GM19467 (cell line): ENCODE data around the gene SEZ6.
"Not testable (repeated sequence)": the region's sequence is repeated elsewhere in the genome, so short reads cannot be mapped to it uniquely, and the experiment has no call there.

ENCODE experiments used
- ATAC-seq: cut with Tn5 transposase; IDR thresholded peaks from one replicate; pipeline ENCODE4 v1.9.1; 2021; ENCODE audit warnings: mild to moderate bottlenecking, moderate library complexity; ENCODE audit not compliant: unreplicated experiment

SEZ6 gene

GRCh38 chr17:28940142-28940541 is 65.7 kb downstream of the SEZ6 start:
- no peak for ATAC-seq

- no peak for ATAC-seq
Measured at GRCh38 chr17:28938552-28938951, 67.3 kb downstream of the SEZ6 start.

DNA sequence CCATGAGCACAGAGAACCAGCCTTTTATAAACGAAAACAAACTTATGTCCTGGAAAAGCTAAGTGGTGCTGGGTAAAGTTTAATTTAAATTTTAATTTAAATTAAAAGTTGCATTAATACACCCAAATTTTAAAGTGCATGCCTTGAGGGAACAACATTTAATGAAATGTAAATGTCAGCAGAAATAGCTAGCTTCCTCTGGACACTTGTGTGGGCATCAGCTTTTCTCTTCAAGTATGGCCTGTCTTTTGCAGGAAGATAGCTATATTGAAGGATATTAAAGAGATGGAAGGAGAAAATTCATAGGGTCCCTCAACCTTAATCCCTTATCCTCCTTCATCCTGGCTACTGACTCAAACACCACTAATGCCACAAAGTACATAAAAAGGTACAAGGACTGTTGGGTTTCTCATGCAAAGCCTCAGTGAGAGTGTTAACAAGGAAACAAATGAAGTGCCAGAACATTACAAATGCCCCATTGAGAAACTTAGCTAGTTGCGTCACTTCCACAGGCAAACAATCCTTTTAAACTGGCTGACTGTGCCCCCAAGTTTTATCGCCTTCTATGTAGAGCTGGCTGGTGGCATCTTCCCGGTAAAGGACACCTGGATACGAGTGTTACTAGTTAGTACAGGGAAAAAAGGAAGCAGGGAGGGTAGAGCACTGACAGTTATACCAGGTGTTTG is 68.6 kb downstream of the SEZ6 start:
- ATAC-seq = no peak

- no peak for ATAC-seq
Measured at GRCh38 chr17:28935744-28936460, 69.9 kb downstream of the SEZ6 start.

DNA sequence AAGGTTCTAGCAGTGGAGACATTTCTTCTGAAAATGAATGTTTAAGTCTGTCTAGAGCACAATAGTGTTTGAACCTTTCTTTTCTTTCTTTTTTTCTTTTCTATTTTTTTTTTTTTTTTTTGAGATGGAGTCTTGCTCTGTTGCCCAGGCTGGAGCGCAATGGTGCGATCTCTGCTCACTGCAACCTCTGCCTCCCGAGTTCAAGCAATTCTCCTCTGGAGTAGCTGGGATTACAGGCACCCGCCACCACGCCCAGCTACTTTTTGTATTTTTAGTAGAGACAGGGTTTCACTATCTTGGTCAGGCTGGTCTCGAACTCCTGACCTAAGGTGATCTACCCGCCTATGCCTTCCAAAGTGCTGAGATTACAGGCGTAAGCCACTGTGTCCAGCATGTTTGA is 71.3 kb downstream of the SEZ6 start:
- not testable (repeated sequence) for ATAC-seq

DNA sequence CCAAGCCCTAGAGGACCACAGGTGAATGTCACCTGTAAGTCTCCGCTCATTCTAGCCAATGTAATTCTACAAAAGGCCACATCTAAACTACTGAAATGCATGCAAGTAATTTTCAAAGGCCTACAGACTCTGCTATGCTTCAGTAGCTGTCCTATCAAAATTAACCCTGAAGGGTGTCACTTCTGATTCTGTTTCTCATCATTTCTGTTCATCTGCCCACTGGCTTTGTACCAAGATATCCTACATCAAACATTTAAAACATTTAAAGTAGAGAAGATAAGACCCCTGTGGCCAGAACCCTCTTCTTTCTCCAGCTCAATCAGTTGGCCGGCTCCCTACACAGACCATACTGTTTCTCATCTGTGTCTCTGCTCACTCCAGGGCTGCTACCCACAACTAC is 76.0 kb downstream of the SEZ6 start:
- ATAC-seq = no peak

DNA sequence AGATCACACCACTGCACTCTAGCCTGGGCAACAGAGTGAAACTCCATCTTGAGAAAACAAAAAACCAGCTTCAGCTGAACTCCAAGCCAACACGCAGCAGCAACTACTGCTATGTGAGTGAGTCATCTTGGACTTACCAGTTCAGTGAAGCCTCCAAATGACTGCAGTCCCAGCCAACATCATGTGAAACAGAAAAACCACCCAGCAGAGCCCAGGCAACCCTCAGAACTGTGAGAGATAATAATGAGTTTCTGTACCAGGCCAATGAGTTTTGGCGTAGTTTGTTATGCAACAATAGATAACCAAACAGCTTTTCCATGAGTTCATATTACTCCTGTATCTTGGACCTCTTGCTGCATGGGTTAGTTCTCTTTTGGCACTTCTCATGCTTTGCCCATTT is 77.8 kb downstream of the SEZ6 start:
- ATAC-seq = no peak

- ATAC-seq = no peak
Measured at GRCh38 chr17:28926786-28927185, 79.0 kb downstream of the SEZ6 start.

GRCh38 chr17:28926366-28926765 is 79.5 kb downstream of the SEZ6 start:
- no peak for ATAC-seq

GRCh38 chr17:28925912-28926365 is 79.9 kb downstream of the SEZ6 start:
- ATAC-seq = no peak

DNA sequence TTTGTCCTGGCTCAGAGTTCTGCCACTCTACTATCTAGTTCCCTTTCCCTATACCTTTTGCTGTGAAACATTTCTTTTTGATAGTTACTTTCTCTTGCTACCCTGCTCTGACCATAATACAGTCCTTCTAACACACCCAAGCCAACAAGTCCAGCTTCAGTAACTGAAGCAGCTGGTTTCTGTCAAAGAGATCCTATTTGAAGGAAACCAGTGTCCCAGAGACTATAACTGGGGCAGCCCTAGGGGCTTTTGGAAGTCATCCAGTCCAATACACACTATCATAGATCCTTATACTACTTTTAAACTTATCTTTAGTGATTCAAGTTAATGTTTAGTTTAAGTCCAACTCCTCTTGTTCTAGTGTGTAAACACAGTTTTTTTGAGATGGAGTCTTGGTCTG is 85.6 kb downstream of the SEZ6 start:
- no peak for ATAC-seq

DNA sequence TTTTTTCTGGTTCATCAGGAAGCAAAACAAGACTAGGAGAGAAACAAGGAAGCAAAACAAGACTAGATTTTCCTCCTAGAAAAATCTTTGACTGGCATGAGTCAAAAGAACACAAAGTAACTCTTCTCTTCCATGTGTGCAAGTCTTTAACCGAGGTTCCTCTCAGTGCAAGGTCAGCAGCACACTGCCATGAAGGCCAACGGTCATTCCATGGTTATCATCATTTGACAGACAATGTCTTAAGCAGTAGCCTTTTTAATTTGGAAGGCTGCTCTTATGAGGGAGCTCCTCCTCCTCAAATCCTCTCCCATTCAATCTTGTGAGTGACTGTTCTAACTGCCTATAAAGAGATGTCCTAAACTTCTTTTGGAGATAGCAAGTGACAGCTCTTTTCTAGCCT is 87.5 kb downstream of the SEZ6 start:
- ATAC-seq = no peak

GRCh38 chr17:28917465-28917864 is 88.4 kb downstream of the SEZ6 start:
- no peak for ATAC-seq

GRCh38 chr17:28917029-28917428 is 88.8 kb downstream of the SEZ6 start:
- ATAC-seq = no peak

DNA sequence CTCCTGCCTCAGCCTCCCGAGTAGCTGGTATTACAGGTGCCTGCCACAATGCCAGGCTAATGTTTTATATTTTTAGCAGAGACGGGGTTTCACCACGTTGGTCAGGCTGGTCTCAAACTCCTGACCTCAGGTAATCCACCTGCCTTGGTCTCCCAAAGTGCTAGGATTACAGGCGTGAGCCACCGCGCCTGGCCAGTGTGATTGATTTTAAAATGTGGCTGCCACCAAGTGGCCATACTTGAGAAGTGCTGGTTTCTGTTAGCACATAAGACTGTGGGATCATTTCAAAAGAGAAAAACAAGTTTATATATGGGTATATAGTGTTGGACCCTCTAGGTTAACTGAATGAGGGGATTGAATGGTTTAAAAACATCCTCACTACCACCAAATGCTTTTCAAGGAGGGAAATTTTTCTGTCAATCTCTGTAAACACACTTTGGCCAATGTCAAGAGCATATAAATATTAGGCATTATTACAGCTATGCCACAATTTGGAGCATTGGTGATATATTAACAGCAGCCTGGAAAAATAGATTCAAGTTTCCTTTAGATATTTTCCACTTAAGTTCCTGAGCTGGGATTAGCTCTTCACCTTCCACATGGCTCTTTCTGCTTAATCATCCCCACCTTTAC is 89.4 kb downstream of the SEZ6 start:
- no peak for ATAC-seq

DNA sequence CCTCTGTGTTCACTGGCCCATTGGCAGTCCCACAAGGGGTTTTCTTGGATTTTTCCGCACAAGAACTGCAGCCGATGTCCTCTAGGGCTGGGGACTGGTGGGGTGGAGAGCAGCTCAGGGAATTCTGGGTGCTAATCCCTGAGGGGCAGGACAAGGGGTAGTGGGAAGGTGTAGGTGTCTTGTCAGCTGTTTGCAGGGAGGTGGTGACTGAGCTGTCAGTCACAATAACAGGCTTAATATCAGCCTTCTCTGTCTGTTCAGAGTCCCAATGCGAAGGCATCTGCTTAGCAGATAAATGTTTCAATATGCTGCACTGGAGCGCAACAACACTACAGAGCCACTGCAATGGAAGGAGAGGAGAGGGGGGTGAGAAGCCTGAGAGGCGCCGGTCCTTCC is 92.9 kb downstream of the SEZ6 start:
- ATAC-seq = no peak

DNA sequence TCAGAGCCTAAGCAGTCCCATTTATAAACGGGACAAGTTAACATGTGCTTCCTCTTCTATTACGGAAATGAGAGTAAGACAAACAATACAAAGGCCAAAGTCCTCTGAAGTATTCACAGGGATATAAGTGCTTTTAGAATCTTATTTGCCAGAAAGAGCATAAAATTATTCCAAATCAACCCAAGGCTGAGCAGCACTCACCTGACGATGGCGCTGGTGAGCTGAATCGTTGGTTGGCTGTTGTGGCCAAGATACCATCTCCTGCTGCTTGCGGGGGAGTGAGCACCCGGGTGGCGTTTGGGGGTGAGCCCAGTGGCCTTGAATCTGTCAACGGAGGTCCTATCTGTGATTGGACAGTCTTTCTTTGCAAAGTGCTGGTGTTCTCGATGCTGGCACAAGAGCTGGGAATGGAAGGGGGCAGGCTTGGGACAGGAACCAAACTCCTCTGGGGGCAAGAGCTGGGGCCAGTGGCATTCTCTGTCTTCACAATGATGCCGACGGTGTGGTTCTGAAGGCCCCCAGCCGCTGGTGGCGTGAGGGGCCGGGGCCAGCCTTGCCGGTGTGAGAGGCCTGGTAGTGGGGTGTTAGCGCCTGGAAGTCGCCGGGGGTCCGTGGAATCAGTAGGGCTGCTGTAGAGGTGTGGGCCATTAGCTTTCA is 93.4 kb downstream of the SEZ6 start:
- no peak for ATAC-seq

- ATAC-seq = no peak
Measured at GRCh38 chr17:28911411-28912045, 94.3 kb downstream of the SEZ6 start.

- ATAC-seq = no peak
Measured at GRCh38 chr17:28910534-28910933, 95.3 kb downstream of the SEZ6 start.

DNA sequence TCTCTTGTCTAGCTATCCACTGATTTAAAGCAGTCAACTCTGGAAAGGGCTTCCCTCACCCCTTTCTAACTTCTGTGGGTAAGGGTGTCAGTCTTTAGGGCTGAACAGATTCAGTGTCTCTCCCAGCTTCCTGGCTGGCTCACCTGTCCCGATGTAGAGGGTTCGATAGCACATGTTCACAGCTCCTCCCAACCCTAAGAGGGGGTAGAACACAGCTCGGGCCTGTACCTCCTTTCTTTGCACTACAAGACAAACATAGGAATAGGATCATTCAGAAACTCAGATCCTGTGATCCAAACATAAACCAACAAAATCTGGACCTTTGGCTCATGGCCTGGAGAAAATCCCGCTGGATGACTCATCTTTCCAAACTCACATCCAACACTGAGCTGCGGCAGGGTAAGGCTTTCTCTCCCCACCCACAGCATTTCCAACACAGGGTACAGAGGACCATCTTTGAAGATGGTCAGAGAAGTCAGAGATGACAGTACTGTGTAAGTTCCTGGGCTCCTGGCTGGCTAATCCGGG is 97.1 kb downstream of the SEZ6 start:
- no peak for ATAC-seq
